Measurements from ENCODE around the gene ADAMTSL1. TPM values are rescaled to one million over a fixed set of nuclear protein-coding genes. Genes with fewer than 3 reads are reported as not detected.

The ADAMTSL1 gene
- total RNA-seq, 1 experiment from 2014 or later, result not detected

DNA sequence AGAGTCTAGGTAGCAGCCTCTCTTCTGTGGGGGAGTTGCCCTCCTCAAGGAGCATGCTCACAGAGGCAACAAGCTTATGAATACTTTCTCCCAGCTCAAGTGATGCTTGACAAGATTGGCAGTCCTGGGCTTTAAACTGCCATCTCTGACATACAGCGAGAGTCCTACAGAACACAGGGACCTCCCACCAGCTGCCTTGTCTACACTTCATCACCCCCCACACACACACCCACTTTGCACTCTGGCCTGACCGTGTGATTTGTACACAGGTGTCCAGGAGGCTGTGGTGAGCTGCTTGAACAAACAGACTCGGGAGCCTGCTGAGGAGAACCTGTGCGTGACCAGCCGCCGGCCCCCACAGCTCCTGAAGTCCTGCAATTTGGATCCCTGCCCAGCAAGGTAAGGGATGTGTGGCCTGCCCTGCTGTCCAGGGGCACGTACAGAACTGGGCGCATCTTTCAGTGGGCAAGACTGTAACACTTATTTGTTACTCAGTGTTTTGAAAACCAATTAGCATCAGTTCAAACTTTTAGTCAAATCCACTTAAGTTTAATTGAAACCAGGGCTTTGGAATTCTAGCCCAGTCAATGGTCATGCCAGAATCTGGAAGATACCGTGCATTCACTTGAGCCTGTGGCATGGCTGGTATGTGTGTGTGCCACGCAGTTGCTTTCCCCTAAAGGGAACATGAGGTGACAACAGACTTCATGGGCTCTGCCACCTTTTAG is 247.5 kb downstream of the ADAMTSL1 start:
- no peaks in the 10 kb centered on the region for H3K9me3 ChIP-seq (ENCODE audit: control insufficient read depth in 1 of 2, insufficient read depth in 1 of 2, low read depth in 1 of 2, low read length in 2 of 2)
- H3K27ac ChIP-seq (ENCODE audit: low read depth, low read length), result no peak overlapping the region
- no peaks in the 10 kb centered on the region for H3K79me2 ChIP-seq (ENCODE audit: insufficient read depth, low read length)
- no peaks in the 10 kb centered on the region for H4K20me1 ChIP-seq (ENCODE audit: insufficient read depth)
- no peak overlapping the region for H2AFZ ChIP-seq (ENCODE audit: low read depth, low read length, poor library complexity, severe bottlenecking)
- ATAC-seq, result no peak
- ChIA-PET POLR2A (no interaction called here), CTCF (no interaction called here), RAD21 (ENCODE audit: low non-redundant PET in 1 of 2, low total read pairs in 2 of 2, uncharacterized antibody in 2 of 2, unreplicated experiment in 2 of 2) (no interaction called here)
- no peaks in the 10 kb centered on the region for H3K36me3 ChIP-seq (ENCODE audit: control insufficient read depth in 1 of 2, insufficient read depth in 2 of 2, low read length in 2 of 2)
- no peaks in the 10 kb centered on the region for H3K4me1 ChIP-seq (ENCODE audit: control insufficient read depth in 1 of 2, insufficient read depth in 2 of 2, low read length in 2 of 2)
- no peak overlapping the region for H3K4me3 ChIP-seq (replicated peaks in 1 of 2; ENCODE audit: low read depth in 1 of 2, low read length in 2 of 2)
- no peak overlapping the region for H3K9ac ChIP-seq (ENCODE audit: low read length)
- no TSS peak for BruUV-seq (replicated peaks)
- intact Hi-C loops (cut with micrococcal nuclease), result no loop called here
- TF ChIP-seq SIN3A (IDR thresholded peaks at IDR 0.05; ENCODE audit: low read depth) (no peak), TCF7L2 (IDR thresholded peaks at IDR 0.05; ENCODE audit: borderline replicate concordance, extremely low read depth, insufficient read depth, insufficient read length) (no peak), JUND (IDR thresholded peaks at IDR 0.05) (no peak), EGR1 (IDR thresholded peaks at IDR 0.05; ENCODE audit: low read depth) (no peak), EZH2phosphoT487 (IDR thresholded peaks at IDR 0.05; ENCODE audit: borderline replicate concordance) (no peak), POLR2A (IDR thresholded peaks at IDR 0.05; ENCODE audit: borderline replicate concordance, extremely low read depth, insufficient read depth, insufficient read length) (no peak), YY1 (IDR thresholded peaks at IDR 0.05; ENCODE audit: extremely low read depth, insufficient replicate concordance, low read depth, low read length) (no peak), ELF1 (IDR thresholded peaks at IDR 0.05; ENCODE audit: borderline replicate concordance, low read depth) (no peak), POLR2AphosphoS5 (IDR thresholded peaks at IDR 0.05; ENCODE audit: low read depth, low read length) (no peak)
- peaks cover 7% of the 10 kb centered on the region; the same call in 1 of the 2 replicates for H3K27me3 ChIP-seq (ENCODE audit: insufficient read depth, low read length)
- no peak for DNase-seq (ENCODE audit: low read depth, low spot score)
- no peak overlapping the region for H3K4me2 ChIP-seq (ENCODE audit: low read length)
- H3K9me2 ChIP-seq (ENCODE audit: insufficient read depth), result no peaks in the 10 kb centered on the region

DNA sequence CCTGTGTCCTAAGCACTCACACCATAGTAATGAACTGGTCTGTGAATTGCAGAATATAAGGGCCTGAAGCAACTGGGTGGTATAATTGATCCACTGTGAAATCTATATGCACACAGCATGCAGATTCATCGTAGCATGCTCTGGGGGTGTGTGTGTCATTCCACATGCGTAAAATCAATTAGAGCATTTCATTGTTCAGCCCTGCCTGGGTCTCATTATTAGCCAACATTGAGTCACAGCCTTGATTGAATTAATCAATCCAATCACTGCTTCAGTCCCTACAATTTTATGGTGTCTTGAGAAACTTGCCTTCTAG is 248.0 kb downstream of the ADAMTSL1 start:
- POLR2A ChIA-PET, result no interaction called here
- H3K4me3 ChIP-seq (replicated peaks in 1 of 2; ENCODE audit: low read depth in 1 of 2, low read length in 2 of 2), result no peak overlapping the region
- no peak overlapping the region for H3K27ac ChIP-seq (ENCODE audit: low read depth, low read length)
- H3K9me3 ChIP-seq (ENCODE audit: control insufficient read depth in 1 of 2, insufficient read depth in 1 of 2, low read depth in 1 of 2, low read length in 2 of 2), result no peaks in the 10 kb centered on the region
- DNase-seq (ENCODE audit: low read depth, low spot score) (no peak), ATAC-seq (no peak)
- intact Hi-C loops (cut with micrococcal nuclease), result no loop called here
- no TSS peak for BruUV-seq (replicated peaks)
- CTCF ChIA-PET, result no interaction called here
- H3K9ac ChIP-seq (ENCODE audit: low read length), result no peak overlapping the region
- H3K4me1 ChIP-seq (ENCODE audit: control insufficient read depth in 1 of 2, insufficient read depth in 2 of 2, low read length in 2 of 2), result no peaks in the 10 kb centered on the region
- TF ChIP-seq TCF7L2 (IDR thresholded peaks at IDR 0.05; ENCODE audit: borderline replicate concordance, extremely low read depth, insufficient read depth, insufficient read length) (no peak), SIN3A (IDR thresholded peaks at IDR 0.05; ENCODE audit: low read depth) (no peak), YY1 (IDR thresholded peaks at IDR 0.05; ENCODE audit: extremely low read depth, insufficient replicate concordance, low read depth, low read length) (no peak), CBX3 (IDR thresholded peaks at IDR 0.05; ENCODE audit: low read depth) (no peak), RAD21 (IDR thresholded peaks at IDR 0.05; ENCODE audit: low read depth) (no peak), POLR2A (IDR thresholded peaks at IDR 0.05; ENCODE audit: borderline replicate concordance, extremely low read depth, insufficient read depth, insufficient read length) (no peak), FOSL1 (IDR thresholded peaks at IDR 0.05; ENCODE audit: low read depth) (no peak), EGR1 (IDR thresholded peaks at IDR 0.05; ENCODE audit: low read depth) (no peak)
- TF ChIP-seq, protein P1, sequence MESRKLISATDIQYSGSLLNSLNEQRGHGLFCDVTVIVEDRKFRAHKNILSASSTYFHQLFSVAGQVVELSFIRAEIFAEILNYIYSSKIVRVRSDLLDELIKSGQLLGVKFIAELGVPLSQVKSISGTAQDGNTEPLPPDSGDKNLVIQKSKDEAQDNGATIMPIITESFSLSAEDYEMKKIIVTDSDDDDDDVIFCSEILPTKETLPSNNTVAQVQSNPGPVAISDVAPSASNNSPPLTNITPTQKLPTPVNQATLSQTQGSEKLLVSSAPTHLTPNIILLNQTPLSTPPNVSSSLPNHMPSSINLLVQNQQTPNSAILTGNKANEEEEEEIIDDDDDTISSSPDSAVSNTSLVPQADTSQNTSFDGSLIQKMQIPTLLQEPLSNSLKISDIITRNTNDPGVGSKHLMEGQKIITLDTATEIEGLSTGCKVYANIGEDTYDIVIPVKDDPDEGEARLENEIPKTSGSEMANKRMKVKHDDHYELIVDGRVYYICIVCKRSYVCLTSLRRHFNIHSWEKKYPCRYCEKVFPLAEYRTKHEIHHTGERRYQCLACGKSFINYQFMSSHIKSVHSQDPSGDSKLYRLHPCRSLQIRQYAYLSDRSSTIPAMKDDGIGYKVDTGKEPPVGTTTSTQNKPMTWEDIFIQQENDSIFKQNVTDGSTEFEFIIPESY (IDR thresholded peaks at IDR 0.05; ENCODE audit: extremely low read depth, insufficient replicate concordance, low read length), result no peak
- TF ChIP-seq, protein P2, sequence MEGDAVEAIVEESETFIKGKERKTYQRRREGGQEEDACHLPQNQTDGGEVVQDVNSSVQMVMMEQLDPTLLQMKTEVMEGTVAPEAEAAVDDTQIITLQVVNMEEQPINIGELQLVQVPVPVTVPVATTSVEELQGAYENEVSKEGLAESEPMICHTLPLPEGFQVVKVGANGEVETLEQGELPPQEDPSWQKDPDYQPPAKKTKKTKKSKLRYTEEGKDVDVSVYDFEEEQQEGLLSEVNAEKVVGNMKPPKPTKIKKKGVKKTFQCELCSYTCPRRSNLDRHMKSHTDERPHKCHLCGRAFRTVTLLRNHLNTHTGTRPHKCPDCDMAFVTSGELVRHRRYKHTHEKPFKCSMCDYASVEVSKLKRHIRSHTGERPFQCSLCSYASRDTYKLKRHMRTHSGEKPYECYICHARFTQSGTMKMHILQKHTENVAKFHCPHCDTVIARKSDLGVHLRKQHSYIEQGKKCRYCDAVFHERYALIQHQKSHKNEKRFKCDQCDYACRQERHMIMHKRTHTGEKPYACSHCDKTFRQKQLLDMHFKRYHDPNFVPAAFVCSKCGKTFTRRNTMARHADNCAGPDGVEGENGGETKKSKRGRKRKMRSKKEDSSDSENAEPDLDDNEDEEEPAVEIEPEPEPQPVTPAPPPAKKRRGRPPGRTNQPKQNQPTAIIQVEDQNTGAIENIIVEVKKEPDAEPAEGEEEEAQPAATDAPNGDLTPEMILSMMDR (IDR thresholded peaks at IDR 0.05 in 2 of 3, conservative IDR thresholded peaks at IDR 0.05 in 1 of 3; ENCODE audit: borderline replicate concordance in 1 of 3, insufficient read depth in 1 of 3, low read depth in 2 of 3, low read length in 2 of 3), result no peak
- TF ChIP-seq, protein P3, sequence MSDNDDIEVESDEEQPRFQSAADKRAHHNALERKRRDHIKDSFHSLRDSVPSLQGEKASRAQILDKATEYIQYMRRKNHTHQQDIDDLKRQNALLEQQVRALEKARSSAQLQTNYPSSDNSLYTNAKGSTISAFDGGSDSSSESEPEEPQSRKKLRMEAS (IDR thresholded peaks at IDR 0.05), result no peak
- no peaks in the 10 kb centered on the region for H4K20me1 ChIP-seq (ENCODE audit: insufficient read depth)
- no peaks in the 10 kb centered on the region for H3K79me2 ChIP-seq (ENCODE audit: insufficient read depth, low read length)
- H3K4me2 ChIP-seq (ENCODE audit: low read length), result no peak overlapping the region
- H3K36me3 ChIP-seq (ENCODE audit: control insufficient read depth in 1 of 2, insufficient read depth in 2 of 2, low read length in 2 of 2), result no peaks in the 10 kb centered on the region
- H3K9me2 ChIP-seq (ENCODE audit: insufficient read depth), result no peaks in the 10 kb centered on the region
- H2AFZ ChIP-seq (ENCODE audit: low read depth, low read length, poor library complexity, severe bottlenecking), result no peak overlapping the region
- RAD21 ChIA-PET (ENCODE audit: low non-redundant PET in 1 of 2, low total read pairs in 2 of 2, uncharacterized antibody in 2 of 2, unreplicated experiment in 2 of 2), result no interaction called here
- H3K27me3 ChIP-seq (ENCODE audit: insufficient read depth, low read length), result peaks cover 7% of the 10 kb centered on the region; the same call in 1 of the 2 replicates
